ENCODE measurements around the gene CDKL1. TPM values are rescaled to one million over a fixed set of nuclear protein-coding genes. Genes with fewer than 3 reads are reported as not detected.

The CDKL1 gene
- total RNA-seq, 1 donor from 2014 or later, result 15.7 TPM

DNA sequence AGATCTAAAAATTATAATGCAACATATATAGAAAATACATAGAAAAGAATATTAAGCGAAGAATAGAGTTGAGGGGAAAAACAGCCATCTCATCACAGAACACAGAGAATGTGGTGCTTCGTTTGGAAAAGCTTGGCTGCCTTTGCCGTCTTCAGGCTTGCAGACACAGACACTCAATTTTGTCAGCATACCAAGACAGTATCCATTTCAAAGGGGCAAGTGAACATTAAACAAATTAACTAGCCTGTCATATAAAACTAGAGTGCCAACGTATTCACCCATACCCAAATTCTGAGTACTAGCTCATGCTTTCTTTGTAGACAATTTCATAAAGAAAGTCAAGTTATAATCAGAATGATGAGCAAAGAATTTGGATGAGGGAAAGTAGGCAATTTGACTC, 44.1 kb downstream of the CDKL1 start:
- Mint-ChIP-seq H3K9me3 (ENCODE audit: low read depth) (no peaks in the 10 kb centered on the region), H3K4me1 (ENCODE audit: low read depth) (peaks cover 46% of the 10 kb centered on the region), H3K27ac (ENCODE audit: unreplicated experiment) (peak overlapping the region; percentile 69), H3K27me3 (ENCODE audit: low read depth) (no peaks in the 10 kb centered on the region), H3K36me3 (ENCODE audit: low read depth) (peaks cover 2% of the 10 kb centered on the region), H3K4me3 (ENCODE audit: unreplicated experiment) (no peak overlapping the region)
- TF ChIP-seq, protein P1, sequence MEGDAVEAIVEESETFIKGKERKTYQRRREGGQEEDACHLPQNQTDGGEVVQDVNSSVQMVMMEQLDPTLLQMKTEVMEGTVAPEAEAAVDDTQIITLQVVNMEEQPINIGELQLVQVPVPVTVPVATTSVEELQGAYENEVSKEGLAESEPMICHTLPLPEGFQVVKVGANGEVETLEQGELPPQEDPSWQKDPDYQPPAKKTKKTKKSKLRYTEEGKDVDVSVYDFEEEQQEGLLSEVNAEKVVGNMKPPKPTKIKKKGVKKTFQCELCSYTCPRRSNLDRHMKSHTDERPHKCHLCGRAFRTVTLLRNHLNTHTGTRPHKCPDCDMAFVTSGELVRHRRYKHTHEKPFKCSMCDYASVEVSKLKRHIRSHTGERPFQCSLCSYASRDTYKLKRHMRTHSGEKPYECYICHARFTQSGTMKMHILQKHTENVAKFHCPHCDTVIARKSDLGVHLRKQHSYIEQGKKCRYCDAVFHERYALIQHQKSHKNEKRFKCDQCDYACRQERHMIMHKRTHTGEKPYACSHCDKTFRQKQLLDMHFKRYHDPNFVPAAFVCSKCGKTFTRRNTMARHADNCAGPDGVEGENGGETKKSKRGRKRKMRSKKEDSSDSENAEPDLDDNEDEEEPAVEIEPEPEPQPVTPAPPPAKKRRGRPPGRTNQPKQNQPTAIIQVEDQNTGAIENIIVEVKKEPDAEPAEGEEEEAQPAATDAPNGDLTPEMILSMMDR (IDR thresholded peaks at IDR 0.05), result no peak
- no peak for DNase-seq (ENCODE audit: low spot score)

DNA sequence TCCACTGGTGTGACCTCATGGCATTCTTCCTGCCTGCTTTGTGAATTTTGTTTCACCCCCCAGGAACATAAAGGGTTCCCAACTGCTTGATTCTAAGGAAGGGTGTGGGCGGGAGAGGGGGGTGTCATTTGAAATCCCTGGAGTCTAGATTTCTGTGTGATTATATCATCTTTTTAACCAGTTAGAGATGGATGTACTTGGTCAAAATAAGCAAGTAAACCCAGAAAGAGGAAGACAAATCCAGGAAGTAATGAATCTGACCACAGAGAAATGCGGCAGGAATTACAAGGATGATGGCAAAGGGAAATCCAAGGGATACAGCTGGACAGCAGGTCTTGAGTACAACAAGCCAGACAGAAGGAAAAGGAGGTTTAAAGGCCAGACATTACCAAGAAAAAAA, 45.7 kb downstream of the CDKL1 start:
- TF ChIP-seq, protein P1 (IDR thresholded peaks at IDR 0.05), result no peak
- H3K27me3 Mint-ChIP-seq (ENCODE audit: low read depth), result no peaks in the 10 kb centered on the region
- H3K27ac Mint-ChIP-seq (ENCODE audit: unreplicated experiment), result peak overlapping the region; percentile 52
- H3K36me3 Mint-ChIP-seq (ENCODE audit: low read depth), result no peaks in the 10 kb centered on the region
- no peak for DNase-seq (ENCODE audit: low spot score)
- no peak overlapping the region for H3K4me3 Mint-ChIP-seq (ENCODE audit: unreplicated experiment)
- H3K9me3 Mint-ChIP-seq (ENCODE audit: low read depth), result no peaks in the 10 kb centered on the region
- H3K4me1 Mint-ChIP-seq (ENCODE audit: low read depth), result peaks cover 56% of the 10 kb centered on the region

GRCh38 chr14:50348933-50349332, 47.7 kb downstream of the CDKL1 start:
- Mint-ChIP-seq H3K4me1 (ENCODE audit: low read depth) (peaks cover 70% of the 10 kb centered on the region), H3K4me3 (ENCODE audit: unreplicated experiment) (no peak overlapping the region), H3K9me3 (ENCODE audit: low read depth) (no peaks in the 10 kb centered on the region), H3K27me3 (ENCODE audit: low read depth) (no peaks in the 10 kb centered on the region), H3K36me3 (ENCODE audit: low read depth) (no peaks in the 10 kb centered on the region), H3K27ac (ENCODE audit: unreplicated experiment) (no peak overlapping the region)
- DNase-seq (ENCODE audit: low spot score), result no peak
- TF ChIP-seq, protein P1 (IDR thresholded peaks at IDR 0.05), result no peak

- H3K27ac Mint-ChIP-seq (ENCODE audit: unreplicated experiment), result peak overlapping the region; percentile 62
- peaks cover 75% of the 10 kb centered on the region for H3K4me1 Mint-ChIP-seq (ENCODE audit: low read depth)
- no peaks in the 10 kb centered on the region for H3K9me3 Mint-ChIP-seq (ENCODE audit: low read depth)
- no peaks in the 10 kb centered on the region for H3K36me3 Mint-ChIP-seq (ENCODE audit: low read depth)
- no peak for DNase-seq (ENCODE audit: low spot score)
- TF ChIP-seq, protein P1 (IDR thresholded peaks at IDR 0.05), result no peak
- no peaks in the 10 kb centered on the region for H3K27me3 Mint-ChIP-seq (ENCODE audit: low read depth)
- H3K4me3 Mint-ChIP-seq (ENCODE audit: unreplicated experiment), result no peak overlapping the region
Observed at GRCh38 chr14:50347521-50347920, 49.2 kb downstream of the CDKL1 start.

GRCh38 chr14:50345846-50346422, 50.7 kb downstream of the CDKL1 start:
- Mint-ChIP-seq H3K4me3 (ENCODE audit: unreplicated experiment) (no peak overlapping the region), H3K27ac (ENCODE audit: unreplicated experiment) (peak overlapping the region; percentile 80), H3K27me3 (ENCODE audit: low read depth) (no peaks in the 10 kb centered on the region), H3K9me3 (ENCODE audit: low read depth) (no peaks in the 10 kb centered on the region), H3K36me3 (ENCODE audit: low read depth) (no peaks in the 10 kb centered on the region), H3K4me1 (ENCODE audit: low read depth) (peaks cover 64% of the 10 kb centered on the region)
- DNase-seq (ENCODE audit: low spot score), result no peak
- TF ChIP-seq, protein P1 (IDR thresholded peaks at IDR 0.05), result no peak

Measured in chondrocyte (in vitro differentiated cells).